ENCODE measurements around the gene CIAO1. TPM values are rescaled to one million over a fixed set of nuclear protein-coding genes. Genes with fewer than 3 reads are reported as not detected.

The CIAO1 gene
- total and polyA plus RNA-seq, 2 experiments from 2014 or later = 71.2 to 90.1 TPM

DNA sequence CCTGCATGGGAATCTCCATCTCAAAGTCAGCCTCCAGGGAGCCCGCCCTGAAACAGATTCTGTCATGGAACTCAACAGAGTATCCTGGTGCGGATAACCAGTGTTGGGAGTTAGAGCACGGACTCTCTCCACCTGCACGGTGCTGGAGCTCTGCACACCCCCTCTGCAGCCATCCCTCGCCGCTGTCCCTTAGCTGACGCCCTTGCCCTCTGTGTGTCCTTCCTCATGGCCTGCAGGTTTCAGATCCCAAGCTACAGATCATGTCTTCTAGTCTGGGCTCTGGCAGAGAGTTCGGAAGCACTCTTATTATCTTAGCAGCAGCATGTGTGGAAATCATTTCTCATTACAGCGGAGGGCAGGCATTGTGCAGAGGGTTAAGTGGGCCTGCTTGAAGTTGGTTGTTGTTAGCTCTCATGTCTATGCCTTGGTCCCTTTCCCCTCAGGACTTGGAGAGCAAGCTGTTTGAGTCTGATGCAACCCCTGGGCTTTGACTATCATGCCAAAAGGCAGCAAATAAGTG is 26.2 kb upstream of the CIAO1 start:
- Histone ChIP-seq H3K27me3 (no peaks in the 10 kb centered on the region), H3K79me2 (no peaks in the 10 kb centered on the region), H3K9me2 (replicated peaks; ENCODE audit: insufficient read depth) (no peaks in the 10 kb centered on the region), H2AFZ (no peak overlapping the region), H3K36me3 (replicated peaks; ENCODE audit: insufficient read depth, low read depth) (no peaks in the 10 kb centered on the region), H3K4me1 (ENCODE audit: insufficient read depth) (no peaks in the 10 kb centered on the region), H3K9me3 (ENCODE audit: low read depth) (no peaks in the 10 kb centered on the region), H4K20me1 (ENCODE audit: insufficient read depth, poor library complexity, severe bottlenecking) (no peaks in the 10 kb centered on the region), H3K4me2 (no peak overlapping the region), H3K4me3 (no peak overlapping the region), H3K27ac (no peak overlapping the region)
- 94% methylated on average over 9 of the region's 9 CpGs for WGBS (ENCODE audit: low lambda C conversion rate, missing lambda C conversion rate)
- TF ChIP-seq EZH2 (IDR thresholded peaks at IDR 0.05; ENCODE audit: borderline replicate concordance) = no peak
- TF ChIP-seq, protein P1, sequence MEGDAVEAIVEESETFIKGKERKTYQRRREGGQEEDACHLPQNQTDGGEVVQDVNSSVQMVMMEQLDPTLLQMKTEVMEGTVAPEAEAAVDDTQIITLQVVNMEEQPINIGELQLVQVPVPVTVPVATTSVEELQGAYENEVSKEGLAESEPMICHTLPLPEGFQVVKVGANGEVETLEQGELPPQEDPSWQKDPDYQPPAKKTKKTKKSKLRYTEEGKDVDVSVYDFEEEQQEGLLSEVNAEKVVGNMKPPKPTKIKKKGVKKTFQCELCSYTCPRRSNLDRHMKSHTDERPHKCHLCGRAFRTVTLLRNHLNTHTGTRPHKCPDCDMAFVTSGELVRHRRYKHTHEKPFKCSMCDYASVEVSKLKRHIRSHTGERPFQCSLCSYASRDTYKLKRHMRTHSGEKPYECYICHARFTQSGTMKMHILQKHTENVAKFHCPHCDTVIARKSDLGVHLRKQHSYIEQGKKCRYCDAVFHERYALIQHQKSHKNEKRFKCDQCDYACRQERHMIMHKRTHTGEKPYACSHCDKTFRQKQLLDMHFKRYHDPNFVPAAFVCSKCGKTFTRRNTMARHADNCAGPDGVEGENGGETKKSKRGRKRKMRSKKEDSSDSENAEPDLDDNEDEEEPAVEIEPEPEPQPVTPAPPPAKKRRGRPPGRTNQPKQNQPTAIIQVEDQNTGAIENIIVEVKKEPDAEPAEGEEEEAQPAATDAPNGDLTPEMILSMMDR (IDR thresholded peaks at IDR 0.05; ENCODE audit: poor library complexity) = no peak
- TF ChIP-seq EZH2phosphoT487 (IDR thresholded peaks at IDR 0.05; ENCODE audit: low read depth, severe bottlenecking, unreplicated experiment) = no peak
- no peak for DNase-seq (ENCODE audit: low spot score)

DNA sequence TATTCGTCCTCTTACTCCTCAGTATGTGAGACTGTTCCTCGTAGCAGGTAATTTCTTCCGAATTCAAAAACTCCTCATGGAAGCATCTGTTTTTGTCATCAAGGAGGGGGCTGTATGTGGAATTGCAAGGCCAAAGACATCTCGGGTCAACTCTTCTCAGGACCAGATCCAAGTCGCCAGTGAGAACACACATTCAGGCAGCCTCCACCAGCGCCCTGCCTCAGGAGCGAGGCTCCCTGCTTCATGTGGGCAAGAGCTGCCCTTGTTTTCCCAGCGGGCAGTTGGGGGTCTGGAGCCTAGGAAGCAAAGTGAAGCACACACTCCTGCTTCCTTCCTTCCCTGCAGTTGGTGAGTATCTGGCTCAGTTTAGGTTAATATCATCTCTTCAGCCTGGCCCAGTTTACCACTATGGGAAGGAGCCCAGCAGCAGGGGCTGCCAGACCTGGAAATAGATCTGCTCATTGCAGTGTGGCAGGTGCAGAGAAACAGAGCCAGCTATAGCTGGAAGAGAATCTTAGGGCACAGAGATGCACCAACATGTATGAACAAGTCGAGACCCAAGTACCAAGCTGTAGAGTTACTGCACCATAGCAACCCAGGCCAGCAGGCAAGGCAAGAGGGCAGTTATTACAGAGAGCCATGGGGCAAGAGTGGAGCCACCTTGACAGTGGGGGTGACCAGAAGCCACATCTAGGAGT is 25.5 kb upstream of the CIAO1 start:
- Histone ChIP-seq H3K36me3 (replicated peaks; ENCODE audit: insufficient read depth, low read depth) (no peaks in the 10 kb centered on the region), H2AFZ (no peak overlapping the region), H3K27me3 (no peaks in the 10 kb centered on the region), H3K4me3 (no peak overlapping the region), H3K9me2 (replicated peaks; ENCODE audit: insufficient read depth) (no peaks in the 10 kb centered on the region), H3K4me1 (ENCODE audit: insufficient read depth) (no peaks in the 10 kb centered on the region), H3K9me3 (ENCODE audit: low read depth) (no peaks in the 10 kb centered on the region), H3K4me2 (no peak overlapping the region), H3K27ac (no peak overlapping the region), H3K79me2 (no peaks in the 10 kb centered on the region), H4K20me1 (ENCODE audit: insufficient read depth, poor library complexity, severe bottlenecking) (no peaks in the 10 kb centered on the region)
- TF ChIP-seq EZH2 (IDR thresholded peaks at IDR 0.05; ENCODE audit: borderline replicate concordance) (no peak), EZH2phosphoT487 (IDR thresholded peaks at IDR 0.05; ENCODE audit: low read depth, severe bottlenecking, unreplicated experiment) (no peak)
- TF ChIP-seq, protein P1 (IDR thresholded peaks at IDR 0.05; ENCODE audit: poor library complexity) = no peak
- no peak for DNase-seq (ENCODE audit: low spot score)
- WGBS (ENCODE audit: low lambda C conversion rate, missing lambda C conversion rate) = 97% methylated on average over 9 of the region's 9 CpGs

DNA sequence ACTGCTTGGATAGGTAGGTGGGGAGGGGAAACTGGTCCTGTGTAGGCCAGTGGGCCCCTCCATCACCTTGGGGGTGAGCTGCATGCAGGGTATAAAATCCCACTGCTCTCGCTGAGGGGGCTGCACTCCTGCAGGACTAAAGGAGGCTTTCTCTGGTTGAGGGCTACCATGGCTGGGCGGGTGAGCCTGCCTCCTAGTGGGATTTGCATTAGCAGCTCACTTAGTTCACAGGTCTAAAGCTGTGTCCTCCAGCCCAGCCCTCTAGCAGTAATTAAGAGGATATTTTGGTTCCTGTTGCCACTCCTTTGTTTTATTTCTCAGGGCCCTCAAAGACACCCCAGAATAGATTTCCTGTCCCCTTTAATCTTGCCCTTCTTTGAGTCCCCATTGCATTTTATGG is 24.8 kb upstream of the CIAO1 start:
- 70% methylated on average over 2 of the region's 2 CpGs for WGBS (ENCODE audit: low lambda C conversion rate, missing lambda C conversion rate)
- Histone ChIP-seq H3K27ac (no peak overlapping the region), H3K9me2 (replicated peaks; ENCODE audit: insufficient read depth) (no peaks in the 10 kb centered on the region)

More for the DNA sequence above, 24.8 kb upstream of the CIAO1 start:
- TF ChIP-seq, protein P1 (IDR thresholded peaks at IDR 0.05; ENCODE audit: poor library complexity) = no peak
- TF ChIP-seq EZH2phosphoT487 (IDR thresholded peaks at IDR 0.05; ENCODE audit: low read depth, severe bottlenecking, unreplicated experiment) (no peak), EZH2 (IDR thresholded peaks at IDR 0.05; ENCODE audit: borderline replicate concordance) (no peak)
- no peak for DNase-seq (ENCODE audit: low spot score)
- no peaks in the 10 kb centered on the region for H3K27me3 ChIP-seq
- H2AFZ ChIP-seq = no peak overlapping the region
- no peaks in the 10 kb centered on the region for H4K20me1 ChIP-seq (ENCODE audit: insufficient read depth, poor library complexity, severe bottlenecking)
- no peaks in the 10 kb centered on the region for H3K4me1 ChIP-seq (ENCODE audit: insufficient read depth)
- H3K36me3 ChIP-seq (replicated peaks; ENCODE audit: insufficient read depth, low read depth) = no peaks in the 10 kb centered on the region
- H3K4me3 ChIP-seq = no peak overlapping the region
- no peaks in the 10 kb centered on the region for H3K79me2 ChIP-seq
- no peak overlapping the region for H3K4me2 ChIP-seq
- H3K9me3 ChIP-seq (ENCODE audit: low read depth) = no peaks in the 10 kb centered on the region
